SK-N-SH (cell line): Measurements from ENCODE around the gene CAMK2D. TPM values are rescaled to one million over a fixed set of nuclear protein-coding genes. Genes with fewer than 3 reads are reported as not detected.

Experiments used
- CTCF ChIA-PET: fragments of 300-600, 350-600 bp; formaldehyde crosslinking; extraction: SDS; loops from one replicate; lab custom pipeline; 2021; lab: Yijun Ruan, JAX
- POLR2A ChIA-PET: fragments of 350-600 bp; sonication (Branson Sonifier 250); formaldehyde crosslinking; extraction: SDS; loops from one replicate; lab custom pipeline; 2020; ENCODE audit warnings: antibody characterized with exemption, inconsistent platforms; lab: Yijun Ruan, JAX
- DNase-seq: peaks from one replicate; pipeline ENCODE4 v3.0.0; 2012
- H2AFZ ChIP-seq: fragments of 200-600 bp; sonication (generic); 2 replicates; pipeline ENCODE4 v1.8.1; 2016; ENCODE audit warnings: antibody characterized with exemption, mild to moderate bottlenecking, low read depth
- H3F3A ChIP-seq: fragments of 200-600 bp; sonication (generic); replicated peaks from 2 replicates; pipeline ENCODE3; 2016; ENCODE audit warnings: antibody characterized with exemption, mild to moderate bottlenecking; ENCODE audit not compliant: insufficient read depth
- H3K27ac ChIP-seq, 2 experiments: fragments of 200-500 bp in 1 of 2; fragments of 200-600 bp in 1 of 2; sonication (Bioruptor generic) in 1 of 2; sonication (generic), shearing (Covaris generic) in 1 of 2; 2 replicates each; pipeline versions ENCODE4 v1.5.1 to v1.6.1; 2014 to 2016; ENCODE audit warnings: low read depth in 2 of 2, inconsistent platforms in 1 of 2, low read length in 1 of 2, mild to moderate bottlenecking in 1 of 2, mixed read lengths in 1 of 2
- H3K27me3 ChIP-seq: fragments of 200-600 bp; sonication (generic), shearing (Covaris generic); 2 replicates; pipeline ENCODE4 v1.6.1; 2016; ENCODE audit warnings: mixed run types; ENCODE audit not compliant: insufficient read depth
- H3K36me3 ChIP-seq, 2 experiments: fragments of 200-500 bp in 1 of 2; fragments of 200-600 bp in 1 of 2; sonication (Bioruptor generic) in 1 of 2; sonication (generic) in 1 of 2; replicated peaks in 1 of 2; 2 replicates each; pipeline versions ENCODE3 to v1.5.1; 2014 to 2016; ENCODE audit warnings: low read length in 1 of 2, mild to moderate bottlenecking in 1 of 2; ENCODE audit not compliant: insufficient read depth in 2 of 2, control insufficient read depth in 1 of 2
- H3K4me1 ChIP-seq, 2 experiments: fragments of 200-500 bp in 1 of 2; fragments of 200-600 bp in 1 of 2; sonication (Bioruptor generic) in 1 of 2; sonication (generic), shearing (Covaris generic) in 1 of 2; 2 replicates each; pipeline versions ENCODE4 v1.5.1 to v1.6.1; 2014 to 2016; ENCODE audit warnings: low read depth in 1 of 2, low read length in 1 of 2, mixed run types in 1 of 2; ENCODE audit not compliant: insufficient read depth in 2 of 2, control insufficient read depth in 1 of 2
- H3K4me2 ChIP-seq: fragments of 200-600 bp; sonication (generic), shearing (Covaris generic); 2 replicates; pipeline ENCODE4 v1.6.1; 2017; ENCODE audit warnings: mixed run types
- H3K4me3 ChIP-seq, 2 experiments: fragments of 200-500 bp in 1 of 2; fragments of 200-600 bp in 1 of 2; sonication (Bioruptor generic) in 1 of 2; sonication (generic), shearing (Covaris generic) in 1 of 2; 2 replicates each; pipeline versions ENCODE4 v1.5.1 to v1.8.1; 2014 to 2016; ENCODE audit warnings: low read depth in 2 of 2, inconsistent platforms in 1 of 2, low read length in 1 of 2, mild to moderate bottlenecking in 1 of 2, mixed read lengths in 1 of 2, moderate library complexity in 1 of 2
- H3K79me2 ChIP-seq: fragments of 200-600 bp; sonication (generic); 2 replicates; pipeline ENCODE4 v1.8.1; 2017; ENCODE audit warnings: mild to moderate bottlenecking; ENCODE audit not compliant: insufficient read depth
- H3K9ac ChIP-seq: fragments of 200-600 bp; sonication (generic); 2 replicates; pipeline ENCODE4 v1.6.1; 2017; ENCODE audit warnings: mixed run types
- H3K9me2 ChIP-seq: fragments of 200-600 bp; sonication (generic); 2 replicates; pipeline ENCODE4 v1.6.1; 2017; ENCODE audit warnings: mixed run types
- H3K9me3 ChIP-seq: fragments of 200-600 bp; sonication (generic); 2 replicates; pipeline ENCODE4 v1.6.1; 2017; ENCODE audit warnings: mixed run types, mild to moderate bottlenecking, moderate library complexity
- H4K20me1 ChIP-seq: fragments of 200-600 bp; sonication (generic); 2 replicates; pipeline ENCODE4 v1.6.1; 2017; ENCODE audit warnings: mild to moderate bottlenecking, mixed run types; ENCODE audit not compliant: insufficient read depth
- CHD2 ChIP-seq: fragments of 150-350 bp; IDR thresholded peaks from 2 replicates; pipeline ENCODE4 v1.6.1; 2018; ENCODE audit warnings: low read length; ENCODE audit not compliant: partially characterized antibody
- ELF1 ChIP-seq: IDR thresholded peaks from 2 replicates; pipeline ENCODE4 v1.4.0; 2012
- EP300 ChIP-seq, 2 experiments: IDR thresholded peaks; 2 replicates each; pipeline versions ENCODE4 v1.4.0 to v1.6.1; 2012; ENCODE audit warnings: borderline replicate concordance in 1 of 2, low read depth in 1 of 2, low read length in 1 of 2
- FOSL2 ChIP-seq: IDR thresholded peaks from 2 replicates; pipeline ENCODE4 v1.4.0; 2012; ENCODE audit warnings: low read depth, mild to moderate bottlenecking, moderate library complexity, borderline replicate concordance
- FOXJ3 ChIP-seq: sonication (generic); formaldehyde crosslinking; IDR thresholded peaks from 2 replicates; pipeline ENCODE4 v1.5.1; 2020; ENCODE audit warnings: mild to moderate bottlenecking, missing genetic modification reagents
- FOXM1 ChIP-seq: IDR thresholded peaks from 2 replicates; pipeline ENCODE4 v1.4.0; 2012; ENCODE audit warnings: low read depth, mild to moderate bottlenecking
- GABPA ChIP-seq: IDR thresholded peaks from 2 replicates; pipeline ENCODE4 v1.4.0; 2012; ENCODE audit warnings: low read depth, mild to moderate bottlenecking
- JUND ChIP-seq: IDR thresholded peaks from 2 replicates; pipeline ENCODE4 v1.4.0; 2012
- MEF2A ChIP-seq: IDR thresholded peaks from 2 replicates; pipeline ENCODE4 v1.4.0; 2012; ENCODE audit warnings: low read depth, borderline replicate concordance
- MXI1 ChIP-seq: IDR thresholded peaks from 2 replicates; pipeline ENCODE4 v1.6.1; 2012; ENCODE audit warnings: mild to moderate bottlenecking, low read depth, low read length, improper control_type of control experiment
- NFIC ChIP-seq: IDR thresholded peaks from 2 replicates; pipeline ENCODE4 v1.4.0; 2012; ENCODE audit warnings: borderline replicate concordance
- POLR2AphosphoS5 ChIP-seq: IDR thresholded peaks from 2 replicates; pipeline ENCODE4 v1.6.1; 2012; ENCODE audit warnings: low read depth, low read length
- RAD21 ChIP-seq: IDR thresholded peaks from 2 replicates; pipeline ENCODE4 v1.6.1; 2012; ENCODE audit warnings: mild to moderate bottlenecking, low read length
- REST ChIP-seq: IDR thresholded peaks from 2 replicates; pipeline ENCODE4 v1.6.1; 2012; ENCODE audit warnings: mild to moderate bottlenecking, low read depth, low read length, moderate library complexity
- RFX5 ChIP-seq: IDR thresholded peaks from 2 replicates; pipeline ENCODE4 v1.6.1; 2012; ENCODE audit warnings: mild to moderate bottlenecking, improper control_type of control experiment, low read length
- SIN3A ChIP-seq: IDR thresholded peaks from 2 replicates; pipeline ENCODE4 v1.6.1; 2012; ENCODE audit warnings: low read depth, mild to moderate bottlenecking, low read length, moderate library complexity, borderline replicate concordance
- TAF1 ChIP-seq: IDR thresholded peaks from 2 replicates; pipeline ENCODE4 v1.6.1; 2012; ENCODE audit warnings: low read depth, mild to moderate bottlenecking, low read length, moderate library complexity, borderline replicate concordance
- TEAD4 ChIP-seq: IDR thresholded peaks from 2 replicates; pipeline ENCODE4 v1.4.0; 2012; ENCODE audit warnings: mild to moderate bottlenecking, borderline replicate concordance; ENCODE audit not compliant: insufficient read depth
- YY1 ChIP-seq: IDR thresholded peaks from 2 replicates; pipeline ENCODE4 v1.4.0; 2012; ENCODE audit warnings: low read depth, mild to moderate bottlenecking
- WGBS: methylation state at CpG from one replicate; pipeline ENCODE4 v1.1.6; 2017; ENCODE audit warnings: low lambda C conversion rate; 5-methylcytosine and 5-hydroxymethylcytosine counted together
- polyA plus RNA-seq, 3 experiments: library from polyadenylated mRNA; depleted of rRNA; stranded (reverse); fragments of >200 nt; gene quantifications; 2 replicates each; pipeline ENCODE4 v1.2.3, GENCODE V29; 2012
- TF ChIP-seq, protein P1 (sequence below): fragments of 200-600 bp; sonication (generic); IDR thresholded peaks from 2 replicates; pipeline ENCODE4 v1.6.1; 2017; ENCODE audit warnings: antibody characterized with exemption, mild to moderate bottlenecking, moderate library complexity
- TF ChIP-seq, protein P2 (sequence below): IDR thresholded peaks from 2 replicates; pipeline ENCODE4 v1.4.0; 2012; ENCODE audit warnings: low read depth, borderline replicate concordance
- TF ChIP-seq, protein P3 (sequence below): IDR thresholded peaks from 2 replicates; pipeline ENCODE4 v1.4.0; 2012; ENCODE audit warnings: low read depth
- TF ChIP-seq, protein P4 (sequence below): IDR thresholded peaks from 2 replicates; pipeline ENCODE4 v1.4.0; 2012; ENCODE audit warnings: low read depth, borderline replicate concordance
- TF ChIP-seq, protein P5 (sequence below): fragments of 150-350 bp; IDR thresholded peaks from 2 replicates; pipeline ENCODE4 v1.6.1; 2016; ENCODE audit warnings: mild to moderate bottlenecking, low read depth, low read length

Gene CAMK2D
- polyA plus RNA-seq (2012; rRNA removed), result 17.0 and 23.8 TPM in 2 replicates
- polyA plus RNA-seq (2012; cell fraction: cytosol; rRNA removed), result 26.0 and 27.5 TPM in 2 replicates
- 15.6 and 20.7 TPM in 2 replicates for polyA plus RNA-seq (2012; cell fraction: nucleus; rRNA removed)

DNA sequence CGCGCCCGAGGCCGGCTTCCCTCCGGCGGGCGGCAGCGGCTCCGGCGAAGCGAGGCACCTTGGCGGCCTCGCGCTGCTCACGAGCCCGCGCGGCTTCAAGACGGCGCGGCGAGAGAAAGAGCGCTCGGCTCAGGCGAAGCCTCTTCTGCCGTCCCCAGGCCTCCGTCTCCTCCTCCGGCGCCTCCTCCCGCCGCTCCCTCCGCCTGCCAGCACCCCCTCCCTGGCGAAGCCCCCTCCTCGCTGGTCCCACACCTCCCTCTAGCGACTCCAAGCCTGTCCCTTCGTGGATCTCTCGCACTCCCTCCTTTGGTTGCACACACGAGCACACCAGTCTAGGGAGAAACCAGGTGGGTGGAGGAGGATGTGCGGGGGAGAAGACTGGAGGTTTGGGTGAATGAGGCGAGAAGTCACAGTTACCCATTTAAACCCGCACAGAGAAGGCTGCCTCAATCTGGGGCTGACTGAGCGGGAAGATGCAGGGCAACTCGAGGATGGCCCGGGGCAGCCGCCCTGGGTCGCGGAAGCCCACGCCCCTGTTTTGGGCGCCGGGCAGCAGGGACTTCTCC is at the start of gene CAMK2D:
Gene CAMK2D, minus strand, starts transcription at position 119 of the 566 bp plus-strand sequence. CDS start 670 bp downstream, outside the sequence.
- Histone ChIP-seq H3K9me2 (no peaks in the 10 kb centered on the region), H4K20me1 (no peaks in the 10 kb centered on the region; the same call in 1 of the 2 replicates), H3K27me3 (no peaks in the 10 kb centered on the region), H3K36me3 (peaks cover 6 to 7% of the 10 kb centered on the region in 2 experiments), H3K9ac (peak within 1 kb of the TSS; percentile 96), H3K4me2 (peak within 1 kb of the TSS; percentile 97), H2AFZ (peak within 1 kb of the TSS; percentile 71), H3K9me3 (no peaks in the 10 kb centered on the region), H3K79me2 (peaks cover 43% of the 10 kb centered on the region), H3K27ac (peak within 1 kb of the TSS; percentile 94 to 99), H3K4me3 (peak within 1 kb of the TSS; percentile 97), H3K4me1 (peaks cover 7 to 14% of the 10 kb centered on the region in 2 experiments), H3F3A (peaks cover 26% of the 10 kb centered on the region)
- CTCF ChIA-PET, result interaction anchor here (1.2 to 1.8 kb wide), 8 partner anchors 127 to 617 kb away, joined by 3 to 7 read pairs (median 5); no protein-coding TSS in a partner anchor
- peak; percentile 86 for DNase-seq
- 0% methylated on average over 15 of the region's 50 CpGs for WGBS
- POLR2A ChIA-PET, result interaction anchor here (0.6 to 1.3 kb wide), 2 partner anchors 224 to 367 kb away, joined by 3 to 4 read pairs; no protein-coding TSS in a partner anchor
- no peak for TF ChIP-seq TEAD4
- no peak for TF ChIP-seq JUND
- no peak for TF ChIP-seq MEF2A
- peak; percentile 88 for TF ChIP-seq CHD2
- TF ChIP-seq YY1, result no peak
- TF ChIP-seq, protein P1, sequence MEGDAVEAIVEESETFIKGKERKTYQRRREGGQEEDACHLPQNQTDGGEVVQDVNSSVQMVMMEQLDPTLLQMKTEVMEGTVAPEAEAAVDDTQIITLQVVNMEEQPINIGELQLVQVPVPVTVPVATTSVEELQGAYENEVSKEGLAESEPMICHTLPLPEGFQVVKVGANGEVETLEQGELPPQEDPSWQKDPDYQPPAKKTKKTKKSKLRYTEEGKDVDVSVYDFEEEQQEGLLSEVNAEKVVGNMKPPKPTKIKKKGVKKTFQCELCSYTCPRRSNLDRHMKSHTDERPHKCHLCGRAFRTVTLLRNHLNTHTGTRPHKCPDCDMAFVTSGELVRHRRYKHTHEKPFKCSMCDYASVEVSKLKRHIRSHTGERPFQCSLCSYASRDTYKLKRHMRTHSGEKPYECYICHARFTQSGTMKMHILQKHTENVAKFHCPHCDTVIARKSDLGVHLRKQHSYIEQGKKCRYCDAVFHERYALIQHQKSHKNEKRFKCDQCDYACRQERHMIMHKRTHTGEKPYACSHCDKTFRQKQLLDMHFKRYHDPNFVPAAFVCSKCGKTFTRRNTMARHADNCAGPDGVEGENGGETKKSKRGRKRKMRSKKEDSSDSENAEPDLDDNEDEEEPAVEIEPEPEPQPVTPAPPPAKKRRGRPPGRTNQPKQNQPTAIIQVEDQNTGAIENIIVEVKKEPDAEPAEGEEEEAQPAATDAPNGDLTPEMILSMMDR, result peak; percentile 60
- TF ChIP-seq RAD21, result peak; percentile 88
- TF ChIP-seq, protein P2, sequence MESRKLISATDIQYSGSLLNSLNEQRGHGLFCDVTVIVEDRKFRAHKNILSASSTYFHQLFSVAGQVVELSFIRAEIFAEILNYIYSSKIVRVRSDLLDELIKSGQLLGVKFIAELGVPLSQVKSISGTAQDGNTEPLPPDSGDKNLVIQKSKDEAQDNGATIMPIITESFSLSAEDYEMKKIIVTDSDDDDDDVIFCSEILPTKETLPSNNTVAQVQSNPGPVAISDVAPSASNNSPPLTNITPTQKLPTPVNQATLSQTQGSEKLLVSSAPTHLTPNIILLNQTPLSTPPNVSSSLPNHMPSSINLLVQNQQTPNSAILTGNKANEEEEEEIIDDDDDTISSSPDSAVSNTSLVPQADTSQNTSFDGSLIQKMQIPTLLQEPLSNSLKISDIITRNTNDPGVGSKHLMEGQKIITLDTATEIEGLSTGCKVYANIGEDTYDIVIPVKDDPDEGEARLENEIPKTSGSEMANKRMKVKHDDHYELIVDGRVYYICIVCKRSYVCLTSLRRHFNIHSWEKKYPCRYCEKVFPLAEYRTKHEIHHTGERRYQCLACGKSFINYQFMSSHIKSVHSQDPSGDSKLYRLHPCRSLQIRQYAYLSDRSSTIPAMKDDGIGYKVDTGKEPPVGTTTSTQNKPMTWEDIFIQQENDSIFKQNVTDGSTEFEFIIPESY, result no peak
- TF ChIP-seq POLR2AphosphoS5, result peak; percentile 76; the same call in 1 of the 2 replicates
- no peak for TF ChIP-seq TAF1
- TF ChIP-seq FOXJ3 (CRISPR knock-in tag), result no peak
- TF ChIP-seq, protein P3, sequence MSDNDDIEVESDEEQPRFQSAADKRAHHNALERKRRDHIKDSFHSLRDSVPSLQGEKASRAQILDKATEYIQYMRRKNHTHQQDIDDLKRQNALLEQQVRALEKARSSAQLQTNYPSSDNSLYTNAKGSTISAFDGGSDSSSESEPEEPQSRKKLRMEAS, result peak; percentile 52
- no peak; a peak in 1 of 4 replicates for TF ChIP-seq EP300 (IDR thresholded peaks at IDR 0.05; ENCODE audit: borderline replicate concordance in 1 of 2, low read depth in 1 of 2, low read length in 1 of 2)
- no peak for TF ChIP-seq ELF1
- no peak for TF ChIP-seq FOSL2
- TF ChIP-seq, protein P4, sequence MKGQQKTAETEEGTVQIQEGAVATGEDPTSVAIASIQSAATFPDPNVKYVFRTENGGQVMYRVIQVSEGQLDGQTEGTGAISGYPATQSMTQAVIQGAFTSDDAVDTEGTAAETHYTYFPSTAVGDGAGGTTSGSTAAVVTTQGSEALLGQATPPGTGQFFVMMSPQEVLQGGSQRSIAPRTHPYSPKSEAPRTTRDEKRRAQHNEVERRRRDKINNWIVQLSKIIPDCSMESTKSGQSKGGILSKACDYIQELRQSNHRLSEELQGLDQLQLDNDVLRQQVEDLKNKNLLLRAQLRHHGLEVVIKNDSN, result no peak
- no peak for TF ChIP-seq NFIC
- no peak for TF ChIP-seq GABPA
- peak; percentile 78; the same call in 1 of the 2 replicates for TF ChIP-seq SIN3A
- TF ChIP-seq, protein P5, sequence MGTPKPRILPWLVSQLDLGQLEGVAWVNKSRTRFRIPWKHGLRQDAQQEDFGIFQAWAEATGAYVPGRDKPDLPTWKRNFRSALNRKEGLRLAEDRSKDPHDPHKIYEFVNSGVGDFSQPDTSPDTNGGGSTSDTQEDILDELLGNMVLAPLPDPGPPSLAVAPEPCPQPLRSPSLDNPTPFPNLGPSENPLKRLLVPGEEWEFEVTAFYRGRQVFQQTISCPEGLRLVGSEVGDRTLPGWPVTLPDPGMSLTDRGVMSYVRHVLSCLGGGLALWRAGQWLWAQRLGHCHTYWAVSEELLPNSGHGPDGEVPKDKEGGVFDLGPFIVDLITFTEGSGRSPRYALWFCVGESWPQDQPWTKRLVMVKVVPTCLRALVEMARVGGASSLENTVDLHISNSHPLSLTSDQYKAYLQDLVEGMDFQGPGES, result no peak
- TF ChIP-seq FOXM1, result no peak
- TF ChIP-seq MXI1, result peak; percentile 62; the same call in 1 of the 2 replicates
- no peak for TF ChIP-seq RFX5
- no peak for TF ChIP-seq REST
